IMR-90 (cell line): Measurements from ENCODE around the gene LAMA3. TPM values are rescaled to one million over a fixed set of nuclear protein-coding genes. Genes with fewer than 3 reads are reported as not detected.

Experiments used
- ATAC-seq: fragments of 200-7000 bp; cut with Tn5 transposase; 2 replicates; pipeline ENCODE4 v1.9.1; 2020; ENCODE audit warnings: low read depth, mild to moderate bottlenecking, moderate library complexity
- BruUV-seq: library from RNA; stranded (reverse); fragments of 400-500 nt; replicated peaks from 2 replicates; lab custom pipeline; 2021; lab: Mats Ljungman, UMichigan
- CTCF ChIA-PET: fragments of 300-600 bp; formaldehyde crosslinking; extraction: SDS; loops from one replicate; lab custom pipeline; 2021; ENCODE audit warnings: antibody characterized with exemption; lab: Yijun Ruan, JAX
- POLR2A ChIA-PET: fragments of 300-600 bp; sonication (Branson Sonifier 250); formaldehyde crosslinking; loops from one replicate; lab custom pipeline; 2022; ENCODE audit warnings: antibody characterized with exemption; ENCODE audit not compliant: unreplicated experiment; lab: Charles Lee
- DNase-seq: peaks from one replicate; pipeline ENCODE4 v3.0.0; 2013
- H2AFZ ChIP-seq: replicated peaks from 2 replicates; pipeline ENCODE3; 2013; ENCODE audit warnings: low read length, mild to moderate bottlenecking; ENCODE audit not compliant: poor library complexity
- H2AK5ac ChIP-seq: 2 replicates; pipeline ENCODE4 v1.6.1; 2013; ENCODE audit warnings: low read depth, low read length, inconsistent platforms
- H2AK9ac ChIP-seq: replicated peaks from 2 replicates; pipeline ENCODE3; 2013; ENCODE audit warnings: mild to moderate bottlenecking, low read depth, low read length, moderate library complexity; ENCODE audit not compliant: poor library complexity
- H2BK120ac ChIP-seq: 2 replicates; pipeline ENCODE4 v1.6.1; 2013; ENCODE audit warnings: low read depth, low read length, inconsistent platforms
- H2BK15ac ChIP-seq: 3 replicates; pipeline ENCODE4 v1.6.1; 2013; ENCODE audit warnings: low read depth, low read length, inconsistent platforms
- H2BK20ac ChIP-seq: 2 replicates; pipeline ENCODE4 v1.6.1; 2013; ENCODE audit warnings: low read depth, mild to moderate bottlenecking, inconsistent platforms, low read length, moderate library complexity
- H2BK5ac ChIP-seq: 2 replicates; pipeline ENCODE4 v1.6.1; 2013; ENCODE audit warnings: mild to moderate bottlenecking, low read depth, low read length, inconsistent platforms; ENCODE audit not compliant: poor library complexity, severe bottlenecking
- H3K14ac ChIP-seq: replicated peaks from 2 replicates; pipeline ENCODE4 v1.6.1; 2013; ENCODE audit warnings: low read depth, low read length, inconsistent platforms
- H3K18ac ChIP-seq: 2 replicates; pipeline ENCODE4 v1.6.1; 2013; ENCODE audit warnings: low read depth, low read length, control low read depth
- H3K23ac ChIP-seq: 2 replicates; pipeline ENCODE4 v1.6.1; 2013; ENCODE audit warnings: low read depth, low read length, inconsistent platforms
- H3K27ac ChIP-seq: 2 replicates; pipeline ENCODE4 v1.5.1; 2013; ENCODE audit warnings: mild to moderate bottlenecking, control low read depth, low read length; ENCODE audit not compliant: insufficient read depth
- H3K27me3 ChIP-seq: 2 replicates; pipeline ENCODE4 v1.6.1; 2013; ENCODE audit warnings: low read length; ENCODE audit not compliant: control insufficient read depth, insufficient read depth
- H3K36me3 ChIP-seq: 2 replicates; pipeline ENCODE4 v1.6.1; 2013; ENCODE audit warnings: low read length, mixed read lengths; ENCODE audit not compliant: control insufficient read depth, insufficient read depth
- H3K4ac ChIP-seq: 2 replicates; pipeline ENCODE4 v1.6.1; 2013; ENCODE audit warnings: low read depth, low read length, inconsistent platforms
- H3K4me1 ChIP-seq: 2 replicates; pipeline ENCODE4 v1.6.1; 2013; ENCODE audit warnings: low read length, mixed read lengths; ENCODE audit not compliant: control insufficient read depth, insufficient read depth
- H3K4me2 ChIP-seq: 2 replicates; pipeline ENCODE4 v1.6.1; 2013; ENCODE audit warnings: low read depth, mild to moderate bottlenecking, control low read depth, low read length, moderate library complexity
- H3K4me3 ChIP-seq: 2 replicates; pipeline ENCODE4 v1.5.1; 2013; ENCODE audit warnings: low read depth, mild to moderate bottlenecking, control low read depth, low read length, moderate library complexity; ENCODE audit not compliant: insufficient read depth
- H3K56ac ChIP-seq: 2 replicates; pipeline ENCODE4 v1.6.1; 2013; ENCODE audit warnings: low read length, inconsistent platforms; ENCODE audit not compliant: insufficient read depth; ENCODE audit errors: extremely low read depth
- H3K79me1 ChIP-seq, 2 experiments: 2 replicates each; pipeline ENCODE4 v1.6.1; 2013; ENCODE audit warnings: low read length in 2 of 2, inconsistent platforms in 1 of 2, low read depth in 1 of 2
- H3K9ac ChIP-seq: 2 replicates; pipeline ENCODE4 v1.6.1; 2013; ENCODE audit warnings: low read depth, low read length, control low read depth
- H3K9me1 ChIP-seq: 2 replicates; pipeline ENCODE4 v1.6.1; 2013; ENCODE audit warnings: low read length, inconsistent platforms; ENCODE audit not compliant: insufficient read depth
- H3K9me3 ChIP-seq: 2 replicates; pipeline ENCODE4 v1.6.1; 2013; ENCODE audit warnings: low read length; ENCODE audit not compliant: control insufficient read depth, insufficient read depth
- H4K20me1 ChIP-seq: 2 replicates; pipeline ENCODE4 v1.6.1; 2013; ENCODE audit warnings: low read length, inconsistent platforms; ENCODE audit not compliant: insufficient read depth
- H4K5ac ChIP-seq: 2 replicates; pipeline ENCODE4 v1.6.1; 2013; ENCODE audit warnings: mild to moderate bottlenecking, low read depth, low read length, control low read depth
- H4K8ac ChIP-seq, 2 experiments: 2 replicates each; pipeline ENCODE4 v1.6.1; 2013; ENCODE audit warnings: low read depth in 2 of 2, low read length in 2 of 2, control low read depth in 1 of 2, inconsistent platforms in 1 of 2
- H4K91ac ChIP-seq: 2 replicates; pipeline ENCODE4 v1.6.1; 2013; ENCODE audit warnings: low read depth, low read length, inconsistent platforms; ENCODE audit not compliant: insufficient read depth
- CEBPB ChIP-seq: IDR thresholded peaks from 2 replicates; pipeline ENCODE4 v1.6.1; 2012; ENCODE audit warnings: low read depth, low read length, improper control_type of control experiment
- CHD1 ChIP-seq: IDR thresholded peaks from 2 replicates; pipeline ENCODE4 v1.6.1; 2012; ENCODE audit warnings: low read depth, low read length, improper control_type of control experiment
- ELK1 ChIP-seq: fragments of 150-350 bp; IDR thresholded peaks from 2 replicates; pipeline ENCODE4 v1.6.1; 2016; ENCODE audit warnings: low read depth, mild to moderate bottlenecking, low read length, moderate library complexity, borderline replicate concordance
- FOS ChIP-seq: fragments of 150-350 bp; IDR thresholded peaks from 2 replicates; pipeline ENCODE4 v1.6.1; 2016; ENCODE audit warnings: low read depth, low read length
- MAZ ChIP-seq: IDR thresholded peaks from 2 replicates; pipeline ENCODE4 v1.6.1; 2012; ENCODE audit warnings: low read depth, mild to moderate bottlenecking, low read length, improper control_type of control experiment, moderate library complexity, borderline replicate concordance
- MXI1 ChIP-seq: IDR thresholded peaks from 2 replicates; pipeline ENCODE4 v1.6.1; 2012; ENCODE audit warnings: low read depth, mild to moderate bottlenecking, low read length, moderate library complexity, borderline replicate concordance
- NFE2L2 ChIP-seq: fragments of 150-350 bp; IDR thresholded peaks from 2 replicates; pipeline ENCODE4 v1.6.1; 2016; ENCODE audit warnings: low read depth, mild to moderate bottlenecking, low read length
- RAD21 ChIP-seq: IDR thresholded peaks from 2 replicates; pipeline ENCODE4 v1.6.1; 2012; ENCODE audit warnings: low read length, improper control_type of control experiment
- RCOR1 ChIP-seq: IDR thresholded peaks from 2 replicates; pipeline ENCODE4 v1.6.1; 2012; ENCODE audit warnings: mild to moderate bottlenecking, low read length, improper control_type of control experiment; ENCODE audit not compliant: insufficient replicate concordance
- RFX5 ChIP-seq: IDR thresholded peaks from 2 replicates; pipeline ENCODE4 v1.8.0; 2012; ENCODE audit warnings: low read depth, mild to moderate bottlenecking, low read length, moderate library complexity
- SMC3 ChIP-seq: fragments of 150-350 bp; IDR thresholded peaks from 2 replicates; pipeline ENCODE4 v1.6.1; 2016; ENCODE audit warnings: low read depth, mild to moderate bottlenecking, antibody characterized with exemption, low read length, moderate library complexity
- WGBS, 2 experiments: methylation state at CpG; one replicate each; pipeline versions ENCODE4 v1.1.5 to v1.1.7; 2013; ENCODE audit warnings: missing lambda C conversion rate in 2 of 2; ENCODE audit not compliant: insufficient read length in 1 of 2; ENCODE audit errors: extremely low coverage in 2 of 2; 5-methylcytosine and 5-hydroxymethylcytosine counted together
- dilution Hi-C: fragments of 300-500 bp; cut with HindIII; formaldehyde crosslinking; loops from one replicate; pipeline ENCODE4 v1.14.3; 2018; ENCODE audit warnings: low sequenced_read_pairs; ENCODE audit not compliant: unreplicated experiment
- in situ Hi-C: fragments of 300-500 bp; cut with MboI; formaldehyde crosslinking; loops from 3 replicates; pipeline ENCODE4 v1.14.3; 2019; ENCODE audit warnings: low sequenced_read_pairs, inconsistent platforms, mixed read lengths
- intact Hi-C: fragments of 100-400 bp; cut with micrococcal nuclease; formaldehyde crosslinking; loops from 2 replicates; pipeline ENCODE4 v1.10.0; 2022
- polyA plus RNA-seq, 3 experiments: library from polyadenylated mRNA; depleted of rRNA; stranded (reverse); fragments of >200 nt; gene quantifications; 2 replicates each; pipeline ENCODE4 v1.2.3, GENCODE V29; 2012; ENCODE audit warnings: low replicate concordance in 1 of 3
- total RNA-seq: library from RNA; depleted of rRNA; stranded (reverse); fragments of >200 nt; gene quantifications from 2 replicates; pipeline ENCODE4 v1.2.3, GENCODE V29; 2012
- TF ChIP-seq, protein P1 (sequence below): conservative IDR thresholded peaks from 2 replicates; pipeline ENCODE4 v1.5.1; 2012; ENCODE audit warnings: mild to moderate bottlenecking, low read depth, low read length, improper control_type of control experiment

Gene LAMA3
- total and polyA plus RNA-seq, 2 of the 4 experiments (the other 2 are of a cell fraction): 0.18 to 0.19 TPM

- in situ Hi-C loops (loop anchor here (10.0 kb wide), 1 partner anchor 300 kb away; no protein-coding TSS in a partner anchor), intact Hi-C loops (loop anchor here (5.0 kb wide), 1 partner anchor 93 kb away; no protein-coding TSS in a partner anchor), dilution Hi-C loops (no loop called here)
- Histone ChIP-seq H3K27ac (no peak overlapping the region), H2BK120ac (no peak overlapping the region), H3K4ac (no peak overlapping the region), H2BK15ac (no peak overlapping the region), H3K9me3 (no peaks in the 10 kb centered on the region), H2AK5ac (no peak overlapping the region), H3K27me3 (no peaks in the 10 kb centered on the region; the same call in 1 of the 2 replicates), H3K4me2 (no peak overlapping the region), H3K23ac (no peak overlapping the region), H3K14ac (no peak overlapping the region), H2AFZ (no peak overlapping the region), H3K18ac (no peak overlapping the region), H3K4me1 (no peaks in the 10 kb centered on the region), H2AK9ac (no peak overlapping the region), H3K36me3 (no peaks in the 10 kb centered on the region; the same call in 1 of the 2 replicates), H4K5ac (no peak overlapping the region), H2BK5ac (no peak overlapping the region), H3K9ac (no peak overlapping the region), H2BK20ac (no peak overlapping the region), H3K79me1 (no peaks in the 10 kb centered on the region), H3K9me1 (0 out of 2 replicates have a peak, but pooled peaks cover 2% of the 10 kb centered on the region), H4K91ac (no peak overlapping the region), H3K4me3 (no peak overlapping the region), H4K20me1 (no peaks in the 10 kb centered on the region), H4K8ac (no peak overlapping the region), H3K56ac (no peak overlapping the region)
- DNase-seq: peak; percentile 30
- TF ChIP-seq MXI1 (no peak), ELK1 (no peak), RFX5 (no peak), SMC3 (no peak), RCOR1 (no peak), MAZ (no peak), FOS (no peak), RAD21 (no peak), NFE2L2 (no peak), CEBPB (no peak), CHD1 (no peak)
- TF ChIP-seq, protein P1, sequence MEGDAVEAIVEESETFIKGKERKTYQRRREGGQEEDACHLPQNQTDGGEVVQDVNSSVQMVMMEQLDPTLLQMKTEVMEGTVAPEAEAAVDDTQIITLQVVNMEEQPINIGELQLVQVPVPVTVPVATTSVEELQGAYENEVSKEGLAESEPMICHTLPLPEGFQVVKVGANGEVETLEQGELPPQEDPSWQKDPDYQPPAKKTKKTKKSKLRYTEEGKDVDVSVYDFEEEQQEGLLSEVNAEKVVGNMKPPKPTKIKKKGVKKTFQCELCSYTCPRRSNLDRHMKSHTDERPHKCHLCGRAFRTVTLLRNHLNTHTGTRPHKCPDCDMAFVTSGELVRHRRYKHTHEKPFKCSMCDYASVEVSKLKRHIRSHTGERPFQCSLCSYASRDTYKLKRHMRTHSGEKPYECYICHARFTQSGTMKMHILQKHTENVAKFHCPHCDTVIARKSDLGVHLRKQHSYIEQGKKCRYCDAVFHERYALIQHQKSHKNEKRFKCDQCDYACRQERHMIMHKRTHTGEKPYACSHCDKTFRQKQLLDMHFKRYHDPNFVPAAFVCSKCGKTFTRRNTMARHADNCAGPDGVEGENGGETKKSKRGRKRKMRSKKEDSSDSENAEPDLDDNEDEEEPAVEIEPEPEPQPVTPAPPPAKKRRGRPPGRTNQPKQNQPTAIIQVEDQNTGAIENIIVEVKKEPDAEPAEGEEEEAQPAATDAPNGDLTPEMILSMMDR: no peak
- ATAC-seq: no peak
- CTCF ChIA-PET: no interaction called here
- no TSS peak for BruUV-seq
- POLR2A ChIA-PET: interaction anchor here (0.6 kb wide), 1 partner anchor 13 kb away, joined by 3 read pairs; no protein-coding TSS in a partner anchor
- no CpG with 5 or more reads among the region's 1 CpG for WGBS, 2 experiments
Measured at GRCh38 chr18:23824669-23825068, 135.4 kb downstream of the LAMA3 start.
